Measurements from ENCODE around the gene SLC27A6. TPM values are rescaled to one million over a fixed set of nuclear protein-coding genes. Genes with fewer than 3 reads are reported as not detected.

SLC27A6 gene
- total and polyA plus RNA-seq, 2 experiments from 2014 or later, result 2.0 to 4.8 TPM

DNA sequence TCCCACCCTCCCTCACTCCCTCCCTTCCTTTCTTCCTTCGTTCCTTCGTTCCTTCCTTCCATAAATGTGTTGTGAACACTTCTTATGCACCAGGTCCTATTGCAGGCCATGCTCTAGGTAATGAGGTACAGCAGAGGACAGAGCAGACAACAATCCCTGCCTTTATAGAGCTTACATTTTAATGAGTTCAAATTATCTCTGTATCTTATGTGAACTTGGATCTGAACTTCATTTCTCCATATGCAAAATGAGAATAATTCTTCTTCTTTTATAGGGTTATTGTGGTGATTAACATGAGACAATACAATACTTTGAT lies 37.2 kb downstream of the SLC27A6 start:
- Histone ChIP-seq H3K36me3 (ENCODE audit: insufficient read depth) (no peaks in the 10 kb centered on the region), H3K4me3 (0 out of 2 replicates have a peak overlapping the region, but pooled peaks have one; percentile 4), H3K4me2 (peak overlapping the region; percentile 33), H4K20me1 (replicated peaks; ENCODE audit: insufficient read depth) (no peaks in the 10 kb centered on the region), H3F3A (replicated peaks; ENCODE audit: low read depth) (no peaks in the 10 kb centered on the region), H3K4me1 (ENCODE audit: insufficient read depth) (peaks cover 6% of the 10 kb centered on the region), H3K27me3 (ENCODE audit: insufficient read depth) (no peaks in the 10 kb centered on the region), H3K9me2 (ENCODE audit: insufficient read depth) (no peaks in the 10 kb centered on the region), H3K79me2 (replicated peaks; ENCODE audit: insufficient read depth) (no peaks in the 10 kb centered on the region), H3K27ac (ENCODE audit: low read depth) (no peak overlapping the region), H2AFZ (peak overlapping the region; percentile 33; the same call in 1 of the 2 replicates)
- Mint-ChIP-seq H3K27me3 (ENCODE audit: insufficient read depth, low read depth, poor library complexity) (peaks cover 2% of the 10 kb centered on the region), H3K36me3 (ENCODE audit: low read depth) (no peaks in the 10 kb centered on the region), H3K9me3 (no peaks in the 10 kb centered on the region), H3K4me3 (no peak overlapping the region), H3K27ac (peak overlapping the region; percentile 7), H3K4me1 (peaks cover 12% of the 10 kb centered on the region)
- TF ChIP-seq CREB1 (CRISPR knock-in tag; IDR thresholded peaks at IDR 0.05; ENCODE audit: low read depth), result no peak
- TF ChIP-seq ZNF114 (CRISPR knock-in tag; IDR thresholded peaks at IDR 0.05), result no peak
- TF ChIP-seq EZH2phosphoT487 (IDR thresholded peaks at IDR 0.05; ENCODE audit: unreplicated experiment), result no peak
- TF ChIP-seq, protein P1, sequence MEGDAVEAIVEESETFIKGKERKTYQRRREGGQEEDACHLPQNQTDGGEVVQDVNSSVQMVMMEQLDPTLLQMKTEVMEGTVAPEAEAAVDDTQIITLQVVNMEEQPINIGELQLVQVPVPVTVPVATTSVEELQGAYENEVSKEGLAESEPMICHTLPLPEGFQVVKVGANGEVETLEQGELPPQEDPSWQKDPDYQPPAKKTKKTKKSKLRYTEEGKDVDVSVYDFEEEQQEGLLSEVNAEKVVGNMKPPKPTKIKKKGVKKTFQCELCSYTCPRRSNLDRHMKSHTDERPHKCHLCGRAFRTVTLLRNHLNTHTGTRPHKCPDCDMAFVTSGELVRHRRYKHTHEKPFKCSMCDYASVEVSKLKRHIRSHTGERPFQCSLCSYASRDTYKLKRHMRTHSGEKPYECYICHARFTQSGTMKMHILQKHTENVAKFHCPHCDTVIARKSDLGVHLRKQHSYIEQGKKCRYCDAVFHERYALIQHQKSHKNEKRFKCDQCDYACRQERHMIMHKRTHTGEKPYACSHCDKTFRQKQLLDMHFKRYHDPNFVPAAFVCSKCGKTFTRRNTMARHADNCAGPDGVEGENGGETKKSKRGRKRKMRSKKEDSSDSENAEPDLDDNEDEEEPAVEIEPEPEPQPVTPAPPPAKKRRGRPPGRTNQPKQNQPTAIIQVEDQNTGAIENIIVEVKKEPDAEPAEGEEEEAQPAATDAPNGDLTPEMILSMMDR (conservative IDR thresholded peaks at IDR 0.05; ENCODE audit: low read depth in 2 of 2), result no peak
- no peak for TF ChIP-seq EZH2 (IDR thresholded peaks at IDR 0.05; ENCODE audit: low read depth, unreplicated experiment)
- TF ChIP-seq NANOG (IDR thresholded peaks at IDR 0.05; ENCODE audit: borderline replicate concordance), result no peak
- TF ChIP-seq, protein P2, sequence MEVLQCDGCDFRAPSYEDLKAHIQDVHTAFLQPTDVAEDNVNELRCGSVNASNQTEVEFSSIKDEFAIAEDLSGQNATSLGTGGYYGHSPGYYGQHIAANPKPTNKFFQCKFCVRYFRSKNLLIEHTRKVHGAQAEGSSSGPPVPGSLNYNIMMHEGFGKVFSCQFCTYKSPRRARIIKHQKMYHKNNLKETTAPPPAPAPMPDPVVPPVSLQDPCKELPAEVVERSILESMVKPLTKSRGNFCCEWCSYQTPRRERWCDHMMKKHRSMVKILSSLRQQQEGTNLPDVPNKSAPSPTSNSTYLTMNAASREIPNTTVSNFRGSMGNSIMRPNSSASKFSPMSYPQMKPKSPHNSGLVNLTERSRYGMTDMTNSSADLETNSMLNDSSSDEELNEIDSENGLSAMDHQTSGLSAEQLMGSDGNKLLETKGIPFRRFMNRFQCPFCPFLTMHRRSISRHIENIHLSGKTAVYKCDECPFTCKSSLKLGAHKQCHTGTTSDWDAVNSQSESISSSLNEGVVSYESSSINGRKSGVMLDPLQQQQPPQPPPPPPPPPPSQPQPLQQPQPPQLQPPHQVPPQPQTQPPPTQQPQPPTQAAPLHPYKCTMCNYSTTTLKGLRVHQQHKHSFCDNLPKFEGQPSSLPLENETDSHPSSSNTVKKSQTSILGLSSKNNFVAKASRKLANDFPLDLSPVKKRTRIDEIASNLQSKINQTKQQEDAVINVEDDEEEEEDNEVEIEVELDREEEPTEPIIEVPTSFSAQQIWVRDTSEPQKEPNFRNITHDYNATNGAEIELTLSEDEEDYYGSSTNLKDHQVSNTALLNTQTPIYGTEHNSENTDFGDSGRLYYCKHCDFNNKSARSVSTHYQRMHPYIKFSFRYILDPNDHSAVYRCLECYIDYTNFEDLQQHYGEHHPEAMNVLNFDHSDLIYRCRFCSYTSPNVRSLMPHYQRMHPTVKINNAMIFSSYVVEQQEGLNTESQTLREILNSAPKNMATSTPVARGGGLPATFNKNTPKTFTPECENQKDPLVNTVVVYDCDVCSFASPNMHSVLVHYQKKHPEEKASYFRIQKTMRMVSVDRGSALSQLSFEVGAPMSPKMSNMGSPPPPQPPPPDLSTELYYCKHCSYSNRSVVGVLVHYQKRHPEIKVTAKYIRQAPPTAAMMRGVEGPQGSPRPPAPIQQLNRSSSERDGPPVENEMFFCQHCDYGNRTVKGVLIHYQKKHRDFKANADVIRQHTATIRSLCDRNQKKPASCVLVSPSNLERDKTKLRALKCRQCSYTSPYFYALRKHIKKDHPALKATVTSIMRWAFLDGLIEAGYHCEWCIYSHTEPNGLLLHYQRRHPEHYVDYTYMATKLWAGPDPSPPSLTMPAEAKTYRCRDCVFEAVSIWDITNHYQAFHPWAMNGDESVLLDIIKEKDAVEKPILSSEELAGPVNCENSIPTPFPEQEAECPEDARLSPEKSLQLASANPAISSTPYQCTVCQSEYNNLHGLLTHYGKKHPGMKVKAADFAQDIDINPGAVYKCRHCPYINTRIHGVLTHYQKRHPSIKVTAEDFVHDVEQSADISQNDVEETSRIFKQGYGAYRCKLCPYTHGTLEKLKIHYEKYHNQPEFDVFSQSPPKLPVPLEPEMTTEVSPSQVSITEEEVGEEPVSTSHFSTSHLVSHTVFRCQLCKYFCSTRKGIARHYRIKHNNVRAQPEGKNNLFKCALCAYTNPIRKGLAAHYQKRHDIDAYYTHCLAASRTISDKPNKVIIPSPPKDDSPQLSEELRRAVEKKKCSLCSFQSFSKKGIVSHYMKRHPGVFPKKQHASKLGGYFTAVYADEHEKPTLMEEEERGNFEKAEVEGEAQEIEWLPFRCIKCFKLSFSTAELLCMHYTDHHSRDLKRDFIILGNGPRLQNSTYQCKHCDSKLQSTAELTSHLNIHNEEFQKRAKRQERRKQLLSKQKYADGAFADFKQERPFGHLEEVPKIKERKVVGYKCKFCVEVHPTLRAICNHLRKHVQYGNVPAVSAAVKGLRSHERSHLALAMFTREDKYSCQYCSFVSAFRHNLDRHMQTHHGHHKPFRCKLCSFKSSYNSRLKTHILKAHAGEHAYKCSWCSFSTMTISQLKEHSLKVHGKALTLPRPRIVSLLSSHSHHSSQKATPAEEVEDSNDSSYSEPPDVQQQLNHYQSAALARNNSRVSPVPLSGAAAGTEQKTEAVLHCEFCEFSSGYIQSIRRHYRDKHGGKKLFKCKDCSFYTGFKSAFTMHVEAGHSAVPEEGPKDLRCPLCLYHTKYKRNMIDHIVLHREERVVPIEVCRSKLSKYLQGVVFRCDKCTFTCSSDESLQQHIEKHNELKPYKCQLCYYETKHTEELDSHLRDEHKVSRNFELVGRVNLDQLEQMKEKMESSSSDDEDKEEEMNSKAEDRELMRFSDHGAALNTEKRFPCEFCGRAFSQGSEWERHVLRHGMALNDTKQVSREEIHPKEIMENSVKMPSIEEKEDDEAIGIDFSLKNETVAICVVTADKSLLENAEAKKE (CRISPR knock-in tag; IDR thresholded peaks at IDR 0.05), result no peak
- DNase-seq (ENCODE audit: low spot score) (no peak), ATAC-seq (peak; percentile 35; the same call in 2 of the 3 replicates)

Measured in GM23338 (cell line).